ENCODE results near the gene CYFIP1. TPM values are rescaled to one million over a fixed set of nuclear protein-coding genes. Genes with fewer than 3 reads are reported as not detected.

The CYFIP1 gene
- total RNA-seq, 1 experiment from 2014 or later: 143 TPM

DNA sequence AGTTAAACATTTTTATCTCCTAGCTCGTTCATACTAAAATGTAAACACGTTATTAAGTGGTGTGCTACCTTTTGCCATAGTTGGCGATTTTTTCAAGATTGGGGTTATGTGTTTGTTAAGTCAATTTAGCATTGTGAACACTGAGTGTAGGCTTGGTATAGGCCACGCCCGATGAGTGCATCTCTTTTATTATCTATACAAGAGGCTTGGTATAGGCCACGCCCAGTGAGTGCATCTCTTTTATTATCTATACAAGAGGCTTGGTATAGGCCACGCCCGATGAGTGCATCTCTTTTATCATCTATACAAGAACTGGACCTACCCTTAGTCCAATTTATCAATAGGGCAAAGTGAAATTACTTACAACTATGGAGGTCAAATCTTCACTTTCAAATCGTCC, 71.3 kb downstream of the CYFIP1 start:
- RAD21 ChIA-PET (ENCODE audit: low non-redundant PET in 1 of 2, low total read pairs in 2 of 2, uncharacterized antibody in 2 of 2, unreplicated experiment in 2 of 2): no interaction called here
- H3K4me2 ChIP-seq (ENCODE audit: low read length): no peak overlapping the region
- no peak overlapping the region for H3K27ac ChIP-seq (ENCODE audit: low read depth, low read length)
- DNase-seq (ENCODE audit: low read depth, low spot score) (no peak), ATAC-seq (no peak)
- intact Hi-C loops (cut with micrococcal nuclease): no loop called here
- no peaks in the 10 kb centered on the region for H4K20me1 ChIP-seq (ENCODE audit: insufficient read depth)
- no peak overlapping the region for H3K4me3 ChIP-seq (replicated peaks in 1 of 2; ENCODE audit: low read depth in 1 of 2, low read length in 2 of 2)
- H3K9me3 ChIP-seq (ENCODE audit: control insufficient read depth in 1 of 2, insufficient read depth in 1 of 2, low read depth in 1 of 2, low read length in 2 of 2): no peaks in the 10 kb centered on the region
- no peaks in the 10 kb centered on the region for H3K9me2 ChIP-seq (ENCODE audit: insufficient read depth)
- no peak for TF ChIP-seq EZH2phosphoT487 (IDR thresholded peaks at IDR 0.05; ENCODE audit: borderline replicate concordance)
- no peak for TF ChIP-seq EGR1 (IDR thresholded peaks at IDR 0.05; ENCODE audit: low read depth)
- TF ChIP-seq, protein P1, sequence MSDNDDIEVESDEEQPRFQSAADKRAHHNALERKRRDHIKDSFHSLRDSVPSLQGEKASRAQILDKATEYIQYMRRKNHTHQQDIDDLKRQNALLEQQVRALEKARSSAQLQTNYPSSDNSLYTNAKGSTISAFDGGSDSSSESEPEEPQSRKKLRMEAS (IDR thresholded peaks at IDR 0.05): no peak
- TF ChIP-seq POLR2AphosphoS5 (IDR thresholded peaks at IDR 0.05; ENCODE audit: low read depth, low read length): no peak
- no peak for TF ChIP-seq TCF7L2 (IDR thresholded peaks at IDR 0.05; ENCODE audit: borderline replicate concordance, extremely low read depth, insufficient read depth, insufficient read length)
- no peak for TF ChIP-seq FOSL1 (IDR thresholded peaks at IDR 0.05; ENCODE audit: low read depth)
- TF ChIP-seq, protein P2, sequence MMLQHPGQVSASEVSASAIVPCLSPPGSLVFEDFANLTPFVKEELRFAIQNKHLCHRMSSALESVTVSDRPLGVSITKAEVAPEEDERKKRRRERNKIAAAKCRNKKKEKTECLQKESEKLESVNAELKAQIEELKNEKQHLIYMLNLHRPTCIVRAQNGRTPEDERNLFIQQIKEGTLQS (IDR thresholded peaks at IDR 0.05): no peak
- TF ChIP-seq SRF (IDR thresholded peaks at IDR 0.05; ENCODE audit: low read depth): no peak
- no peak for TF ChIP-seq CEBPB (IDR thresholded peaks at IDR 0.05; ENCODE audit: low read depth)
- TF ChIP-seq EZH2 (IDR thresholded peaks at IDR 0.05): no peak
- TF ChIP-seq, protein P3, sequence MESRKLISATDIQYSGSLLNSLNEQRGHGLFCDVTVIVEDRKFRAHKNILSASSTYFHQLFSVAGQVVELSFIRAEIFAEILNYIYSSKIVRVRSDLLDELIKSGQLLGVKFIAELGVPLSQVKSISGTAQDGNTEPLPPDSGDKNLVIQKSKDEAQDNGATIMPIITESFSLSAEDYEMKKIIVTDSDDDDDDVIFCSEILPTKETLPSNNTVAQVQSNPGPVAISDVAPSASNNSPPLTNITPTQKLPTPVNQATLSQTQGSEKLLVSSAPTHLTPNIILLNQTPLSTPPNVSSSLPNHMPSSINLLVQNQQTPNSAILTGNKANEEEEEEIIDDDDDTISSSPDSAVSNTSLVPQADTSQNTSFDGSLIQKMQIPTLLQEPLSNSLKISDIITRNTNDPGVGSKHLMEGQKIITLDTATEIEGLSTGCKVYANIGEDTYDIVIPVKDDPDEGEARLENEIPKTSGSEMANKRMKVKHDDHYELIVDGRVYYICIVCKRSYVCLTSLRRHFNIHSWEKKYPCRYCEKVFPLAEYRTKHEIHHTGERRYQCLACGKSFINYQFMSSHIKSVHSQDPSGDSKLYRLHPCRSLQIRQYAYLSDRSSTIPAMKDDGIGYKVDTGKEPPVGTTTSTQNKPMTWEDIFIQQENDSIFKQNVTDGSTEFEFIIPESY (IDR thresholded peaks at IDR 0.05; ENCODE audit: extremely low read depth, insufficient replicate concordance, low read length): no peak
- TF ChIP-seq RAD21 (IDR thresholded peaks at IDR 0.05; ENCODE audit: low read depth): no peak
- TF ChIP-seq, protein P4, sequence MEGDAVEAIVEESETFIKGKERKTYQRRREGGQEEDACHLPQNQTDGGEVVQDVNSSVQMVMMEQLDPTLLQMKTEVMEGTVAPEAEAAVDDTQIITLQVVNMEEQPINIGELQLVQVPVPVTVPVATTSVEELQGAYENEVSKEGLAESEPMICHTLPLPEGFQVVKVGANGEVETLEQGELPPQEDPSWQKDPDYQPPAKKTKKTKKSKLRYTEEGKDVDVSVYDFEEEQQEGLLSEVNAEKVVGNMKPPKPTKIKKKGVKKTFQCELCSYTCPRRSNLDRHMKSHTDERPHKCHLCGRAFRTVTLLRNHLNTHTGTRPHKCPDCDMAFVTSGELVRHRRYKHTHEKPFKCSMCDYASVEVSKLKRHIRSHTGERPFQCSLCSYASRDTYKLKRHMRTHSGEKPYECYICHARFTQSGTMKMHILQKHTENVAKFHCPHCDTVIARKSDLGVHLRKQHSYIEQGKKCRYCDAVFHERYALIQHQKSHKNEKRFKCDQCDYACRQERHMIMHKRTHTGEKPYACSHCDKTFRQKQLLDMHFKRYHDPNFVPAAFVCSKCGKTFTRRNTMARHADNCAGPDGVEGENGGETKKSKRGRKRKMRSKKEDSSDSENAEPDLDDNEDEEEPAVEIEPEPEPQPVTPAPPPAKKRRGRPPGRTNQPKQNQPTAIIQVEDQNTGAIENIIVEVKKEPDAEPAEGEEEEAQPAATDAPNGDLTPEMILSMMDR (IDR thresholded peaks at IDR 0.05 in 2 of 3, conservative IDR thresholded peaks at IDR 0.05 in 1 of 3; ENCODE audit: borderline replicate concordance in 1 of 3, insufficient read depth in 1 of 3, low read depth in 2 of 3, low read length in 2 of 3): no peak
- CTCF ChIA-PET: no interaction called here
- H3K27me3 ChIP-seq (ENCODE audit: insufficient read depth, low read length): no peaks in the 10 kb centered on the region
- peaks cover 23 to 39% of the 10 kb centered on the region in 2 experiments for H3K36me3 ChIP-seq (ENCODE audit: control insufficient read depth in 1 of 2, insufficient read depth in 2 of 2, low read length in 2 of 2)
- H3K79me2 ChIP-seq (ENCODE audit: insufficient read depth, low read length): no peaks in the 10 kb centered on the region
- H3K4me1 ChIP-seq (ENCODE audit: control insufficient read depth in 1 of 2, insufficient read depth in 2 of 2, low read length in 2 of 2): peaks cover 6 to 13% of the 10 kb centered on the region in 2 experiments
- no peak overlapping the region for H2AFZ ChIP-seq (ENCODE audit: low read depth, low read length, poor library complexity, severe bottlenecking)
- POLR2A ChIA-PET: no interaction called here
- no peak overlapping the region for H3K9ac ChIP-seq (ENCODE audit: low read length)
- BruUV-seq (replicated peaks): no TSS peak

All from HCT116 (cell line).